Airway epithelial cell (primary cell): ENCODE measurements around the gene ANKLE2. TPM values are rescaled to one million over a fixed set of nuclear protein-coding genes. Genes with fewer than 3 reads are reported as not detected.

ENCODE experiments used
- total RNA-seq: library from RNA; depleted of rRNA; stranded (reverse); fragments of >200 nt; gene quantifications from 2 replicates; pipeline ENCODE4 v1.2.3, GENCODE V29; 2015

ANKLE2 gene
- total RNA-seq = 61.2 and 61.6 TPM in 2 replicates

GRCh38 chr12:132761032-132761920, at the start of gene ANKLE2:
ANKLE2 (minus strand) TSS chr12:132761832; CDS start chr12:132761798, 34 bp downstream.

GRCh38 chr12:132710405-132711079, 51.1 kb downstream of the ANKLE2 start, which contains the start of gene PGAM5:
PGAM5 (plus strand) TSS chr12:132710842; CDS start chr12:132710877, 35 bp downstream.

GRCh38 chr12:132687211-132688164, 74.1 kb downstream of the ANKLE2 start, which contains the start of the genes POLE and PXMP2:
POLE (minus strand) TSS chr12:132687342; CDS start chr12:132687315, 27 bp downstream.
PXMP2 (plus strand) TSS chr12:132687587; CDS start chr12:132687671, 84 bp downstream.

Other genes starting within 250 kb of the ANKLE2 start
- not detected in 2 replicates for gene LRCOL1, start 151.2 kb downstream of the ANKLE2 start, total RNA-seq
- gene P2RX2, start 143.1 kb downstream of the ANKLE2 start, total RNA-seq = not detected in 2 replicates
- gene POLE, start 74.5 kb downstream of the ANKLE2 start, total RNA-seq = 14.0 and 24.3 TPM in 2 replicates
- gene PXMP2, start 74.2 kb downstream of the ANKLE2 start, total RNA-seq = 22.6 and 33.3 TPM in 2 replicates
- 44.0 and 54.2 TPM in 2 replicates for gene PGAM5, start 51.0 kb downstream of the ANKLE2 start, total RNA-seq
- 38.1 and 43.3 TPM in 2 replicates for gene GOLGA3, start 67.0 kb upstream of the ANKLE2 start, total RNA-seq
- gene CHFR, start 125.8 kb upstream of the ANKLE2 start, total RNA-seq = 22.1 and 28.4 TPM in 2 replicates
- 3.2 and 4.4 TPM in 2 replicates for gene ZNF605, start 194.5 kb upstream of the ANKLE2 start, total RNA-seq
- 2.8 and 8.7 TPM in 2 replicates for gene ZNF26, start 224.5 kb upstream of the ANKLE2 start, total RNA-seq